GM21825 (cell line): Measurements from ENCODE around the gene GPR162.

Experiments
- ATAC-seq: cut with Tn5 transposase; IDR thresholded peaks from one replicate; pipeline ENCODE4 v1.9.1; 2021; ENCODE audit warnings: mild to moderate bottlenecking, moderate library complexity; ENCODE audit not compliant: unreplicated experiment

GPR162 gene, protein sequence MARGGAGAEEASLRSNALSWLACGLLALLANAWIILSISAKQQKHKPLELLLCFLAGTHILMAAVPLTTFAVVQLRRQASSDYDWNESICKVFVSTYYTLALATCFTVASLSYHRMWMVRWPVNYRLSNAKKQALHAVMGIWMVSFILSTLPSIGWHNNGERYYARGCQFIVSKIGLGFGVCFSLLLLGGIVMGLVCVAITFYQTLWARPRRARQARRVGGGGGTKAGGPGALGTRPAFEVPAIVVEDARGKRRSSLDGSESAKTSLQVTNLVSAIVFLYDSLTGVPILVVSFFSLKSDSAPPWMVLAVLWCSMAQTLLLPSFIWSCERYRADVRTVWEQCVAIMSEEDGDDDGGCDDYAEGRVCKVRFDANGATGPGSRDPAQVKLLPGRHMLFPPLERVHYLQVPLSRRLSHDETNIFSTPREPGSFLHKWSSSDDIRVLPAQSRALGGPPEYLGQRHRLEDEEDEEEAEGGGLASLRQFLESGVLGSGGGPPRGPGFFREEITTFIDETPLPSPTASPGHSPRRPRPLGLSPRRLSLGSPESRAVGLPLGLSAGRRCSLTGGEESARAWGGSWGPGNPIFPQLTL

DNA sequence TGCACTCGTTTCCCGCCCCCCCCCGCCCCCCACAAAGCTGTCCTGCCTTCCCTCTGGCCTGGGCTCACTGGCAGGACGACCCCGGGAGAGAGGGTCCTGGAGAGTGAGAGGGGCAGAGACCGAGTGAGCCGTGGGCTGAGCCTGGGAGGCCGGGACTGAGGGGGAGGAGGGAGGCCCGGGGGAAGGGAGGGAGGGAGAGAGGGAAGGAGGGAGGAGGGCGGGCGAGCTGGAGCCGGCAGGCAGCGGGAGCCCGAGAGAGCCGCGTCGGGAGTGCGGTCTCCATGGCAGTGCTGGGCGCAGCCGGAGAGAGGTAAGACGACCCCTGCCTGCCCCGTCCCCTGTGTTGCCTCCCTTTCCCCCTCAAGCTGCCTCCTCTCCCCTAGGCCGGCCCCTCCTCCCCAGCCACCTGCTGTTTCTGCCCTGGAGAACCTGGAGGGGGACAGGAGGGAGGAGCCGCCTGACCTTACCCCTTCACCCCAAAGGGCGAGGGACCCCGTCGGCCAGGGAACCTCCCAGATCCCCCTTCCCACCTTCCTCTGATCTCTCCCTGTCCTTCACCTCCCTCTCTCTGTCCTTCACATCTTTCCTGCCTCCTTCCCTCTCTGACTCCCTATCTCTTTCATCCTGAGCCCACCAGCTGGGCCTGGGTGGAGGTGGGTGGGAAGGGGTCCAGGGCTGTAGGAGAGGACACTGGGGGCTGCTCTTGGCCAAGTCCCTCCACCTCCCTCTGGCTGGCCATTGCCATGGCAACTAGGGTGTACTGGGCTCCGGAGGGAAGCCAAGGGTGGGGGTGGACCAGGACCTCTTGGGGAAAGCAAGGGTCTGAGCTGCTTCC is at the start of gene GPR162:
Gene GPR162, plus strand, starts transcription at position 231 of the 835 bp plus-strand sequence. CDS start 2,078 bp downstream, outside the sequence.
- no peak for ATAC-seq

DNA sequence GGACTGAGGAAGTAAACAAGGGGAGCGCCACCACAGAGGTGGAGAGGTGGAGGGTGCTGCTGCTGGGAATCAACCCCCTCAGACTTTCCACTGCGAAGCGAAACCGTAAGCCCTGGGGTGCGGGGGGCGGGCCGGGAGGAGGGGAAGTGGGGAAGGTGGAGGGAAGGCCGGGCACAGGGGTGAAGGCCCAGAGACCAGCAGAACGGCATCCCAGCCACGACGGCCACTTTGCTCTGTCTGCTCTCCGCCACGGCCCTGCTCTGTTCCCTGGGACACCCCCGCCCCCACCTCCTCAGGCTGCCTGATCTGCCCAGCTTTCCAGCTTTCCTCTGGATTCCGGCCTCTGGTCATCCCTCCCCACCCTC is 49.3 kb upstream of the GPR162 start, which contains the start of gene LAG3:
Gene LAG3, plus strand, starts transcription at position 190 of the 365 bp plus-strand sequence. CDS start 333 bp downstream, outside the sequence.
- no peak for ATAC-seq

DNA sequence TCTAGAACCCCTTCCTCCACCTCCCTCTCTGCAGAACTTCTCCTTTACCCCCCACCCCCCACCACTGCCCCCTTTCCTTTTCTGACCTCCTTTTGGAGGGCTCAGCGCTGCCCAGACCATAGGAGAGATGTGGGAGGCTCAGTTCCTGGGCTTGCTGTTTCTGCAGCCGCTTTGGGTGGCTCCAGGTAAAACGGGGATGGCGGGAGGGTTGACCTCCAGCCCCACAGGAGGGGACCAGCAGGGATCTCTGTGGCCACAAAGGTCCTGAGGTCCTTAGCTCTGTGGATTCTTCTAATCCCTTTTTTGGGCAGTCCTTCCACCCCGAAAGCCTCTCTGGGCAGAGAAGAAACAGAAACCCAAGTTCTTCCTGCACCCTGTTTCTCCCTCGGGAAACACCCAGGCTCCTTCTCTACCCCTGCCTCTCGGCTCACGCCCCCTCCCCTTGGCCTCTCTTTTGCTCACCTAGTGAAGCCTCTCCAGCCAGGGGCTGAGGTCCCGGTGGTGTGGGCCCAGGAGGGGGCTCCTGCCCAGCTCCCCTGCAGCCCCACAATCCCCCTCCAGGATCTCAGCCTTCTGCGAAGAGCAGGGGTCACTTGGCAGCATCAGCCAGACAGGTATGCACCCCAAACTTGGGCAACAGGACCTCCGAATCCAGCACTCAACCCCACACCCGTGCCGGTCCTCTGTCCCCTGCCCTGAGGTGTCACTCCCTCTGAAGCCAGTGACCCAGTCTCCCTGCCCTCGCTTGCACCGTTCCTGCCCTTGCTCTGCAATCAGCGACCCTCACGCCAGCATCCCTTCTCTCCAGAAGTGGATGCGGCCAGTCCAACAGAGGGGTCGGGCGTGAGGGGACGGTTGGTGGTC is 48.7 kb upstream of the GPR162 start:
- ATAC-seq, result no peak

DNA sequence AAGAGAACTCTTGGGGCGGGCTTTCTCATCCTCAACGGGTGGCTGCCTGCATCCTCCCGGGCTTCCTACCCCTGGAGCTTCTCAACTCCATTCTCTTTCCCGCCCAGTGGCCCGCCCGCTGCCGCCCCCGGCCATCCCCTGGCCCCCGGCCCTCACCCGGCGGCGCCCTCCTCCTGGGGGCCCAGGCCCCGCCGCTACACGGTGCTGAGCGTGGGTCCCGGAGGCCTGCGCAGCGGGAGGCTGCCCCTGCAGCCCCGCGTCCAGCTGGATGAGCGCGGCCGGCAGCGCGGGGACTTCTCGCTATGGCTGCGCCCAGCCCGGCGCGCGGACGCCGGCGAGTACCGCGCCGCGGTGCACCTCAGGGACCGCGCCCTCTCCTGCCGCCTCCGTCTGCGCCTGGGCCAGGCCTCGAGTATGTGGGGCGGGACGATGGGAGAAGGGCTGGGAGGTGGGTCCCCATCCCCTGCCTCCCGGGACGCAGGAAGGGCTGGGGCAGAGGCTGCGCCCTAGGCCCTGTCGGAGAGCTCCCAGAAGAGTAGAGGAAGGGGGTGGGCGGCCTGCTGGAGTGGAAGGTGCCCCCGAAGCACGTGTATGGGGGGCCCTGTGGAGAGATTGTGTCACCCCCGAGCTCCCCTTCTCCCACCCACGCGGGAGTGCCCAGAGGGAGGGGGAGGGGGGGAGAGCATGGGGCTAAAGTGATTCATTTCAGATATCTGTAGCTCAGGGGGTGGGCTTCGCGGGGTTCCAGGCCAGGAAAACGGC is 47.9 kb upstream of the GPR162 start:
- no peak for ATAC-seq

DNA sequence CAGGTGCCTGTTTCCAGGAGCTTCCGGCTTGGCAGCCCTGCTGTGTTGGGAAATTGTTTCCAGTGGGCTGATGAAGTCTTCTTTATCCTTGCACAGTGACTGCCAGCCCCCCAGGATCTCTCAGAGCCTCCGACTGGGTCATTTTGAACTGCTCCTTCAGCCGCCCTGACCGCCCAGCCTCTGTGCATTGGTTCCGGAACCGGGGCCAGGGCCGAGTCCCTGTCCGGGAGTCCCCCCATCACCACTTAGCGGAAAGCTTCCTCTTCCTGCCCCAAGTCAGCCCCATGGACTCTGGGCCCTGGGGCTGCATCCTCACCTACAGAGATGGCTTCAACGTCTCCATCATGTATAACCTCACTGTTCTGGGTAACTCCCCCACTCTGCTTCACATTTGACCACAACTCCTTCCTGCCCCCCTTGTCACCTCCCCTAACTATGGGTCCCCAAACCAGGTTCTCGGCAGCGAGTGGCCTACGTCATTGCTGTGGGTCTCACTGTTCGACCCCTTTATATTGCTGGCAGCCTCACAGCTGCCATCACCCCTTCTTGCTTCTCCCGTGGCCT is 47.0 kb upstream of the GPR162 start:
- no peak for ATAC-seq

DNA sequence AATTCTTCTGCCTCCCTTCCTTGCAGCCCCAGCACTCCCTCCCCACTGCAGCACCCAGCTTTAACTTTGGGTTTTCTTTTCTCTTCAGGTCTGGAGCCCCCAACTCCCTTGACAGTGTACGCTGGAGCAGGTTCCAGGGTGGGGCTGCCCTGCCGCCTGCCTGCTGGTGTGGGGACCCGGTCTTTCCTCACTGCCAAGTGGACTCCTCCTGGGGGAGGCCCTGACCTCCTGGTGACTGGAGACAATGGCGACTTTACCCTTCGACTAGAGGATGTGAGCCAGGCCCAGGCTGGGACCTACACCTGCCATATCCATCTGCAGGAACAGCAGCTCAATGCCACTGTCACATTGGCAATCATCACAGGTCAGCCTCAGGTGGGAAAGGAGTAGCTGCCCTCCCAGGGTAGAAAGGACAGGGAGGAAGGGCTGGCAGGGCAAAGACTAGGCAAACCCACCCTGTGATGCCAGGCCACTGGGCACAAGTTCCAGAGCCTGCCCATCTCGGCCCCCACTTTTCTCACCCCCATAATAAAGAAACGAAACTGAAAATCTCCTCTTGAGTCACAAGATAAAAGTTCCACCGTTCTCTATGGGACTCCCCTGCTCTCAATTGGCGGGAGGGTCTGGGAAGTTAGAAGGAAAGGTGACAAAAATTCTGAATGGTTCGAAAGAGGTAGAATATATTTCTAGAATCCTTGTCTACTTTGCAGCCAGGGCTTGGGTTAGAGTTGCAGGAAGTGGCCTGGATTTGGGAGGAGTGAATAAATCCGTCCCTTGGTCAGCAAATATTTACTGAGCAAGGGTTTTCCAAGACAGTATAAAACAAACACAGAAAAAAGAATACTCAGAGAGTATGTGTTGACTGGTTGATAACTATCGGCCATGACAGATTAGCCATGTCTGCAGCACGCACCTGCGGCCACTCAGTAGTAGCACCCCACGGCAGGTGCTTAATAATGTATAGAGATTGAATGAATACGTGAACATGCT is 46.1 kb upstream of the GPR162 start:
- no peak for ATAC-seq

DNA sequence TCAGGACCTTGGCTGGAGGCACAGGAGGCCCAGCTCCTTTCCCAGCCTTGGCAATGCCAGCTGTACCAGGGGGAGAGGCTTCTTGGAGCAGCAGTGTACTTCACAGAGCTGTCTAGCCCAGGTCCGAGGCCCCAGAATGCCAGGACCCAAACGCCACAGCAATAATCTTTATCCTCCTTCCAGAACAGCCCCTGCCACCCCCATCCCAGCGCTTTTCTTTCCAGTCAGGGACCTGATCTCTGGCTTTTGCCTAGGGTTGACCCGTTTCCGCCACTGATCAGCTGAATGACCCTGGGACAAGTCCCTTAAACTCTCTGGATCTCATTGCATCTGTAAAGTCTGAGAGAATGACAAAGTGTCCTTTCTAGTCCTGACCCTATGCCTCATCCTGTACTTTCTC is 44.2 kb upstream of the GPR162 start:
- ATAC-seq, result no peak

DNA sequence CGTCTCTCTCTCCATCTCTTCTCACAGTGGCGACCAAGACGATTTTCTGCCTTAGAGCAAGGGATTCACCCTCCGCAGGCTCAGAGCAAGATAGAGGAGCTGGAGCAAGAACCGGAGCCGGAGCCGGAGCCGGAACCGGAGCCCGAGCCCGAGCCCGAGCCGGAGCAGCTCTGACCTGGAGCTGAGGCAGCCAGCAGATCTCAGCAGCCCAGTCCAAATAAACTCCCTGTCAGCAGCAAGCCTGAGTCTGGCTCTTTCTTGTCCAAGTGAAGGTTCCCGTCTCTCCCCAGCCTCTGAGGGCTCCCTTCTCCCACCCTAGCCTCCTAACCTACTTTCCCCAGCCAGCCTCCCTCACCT is 43.4 kb upstream of the GPR162 start:
- ATAC-seq, result no peak

DNA sequence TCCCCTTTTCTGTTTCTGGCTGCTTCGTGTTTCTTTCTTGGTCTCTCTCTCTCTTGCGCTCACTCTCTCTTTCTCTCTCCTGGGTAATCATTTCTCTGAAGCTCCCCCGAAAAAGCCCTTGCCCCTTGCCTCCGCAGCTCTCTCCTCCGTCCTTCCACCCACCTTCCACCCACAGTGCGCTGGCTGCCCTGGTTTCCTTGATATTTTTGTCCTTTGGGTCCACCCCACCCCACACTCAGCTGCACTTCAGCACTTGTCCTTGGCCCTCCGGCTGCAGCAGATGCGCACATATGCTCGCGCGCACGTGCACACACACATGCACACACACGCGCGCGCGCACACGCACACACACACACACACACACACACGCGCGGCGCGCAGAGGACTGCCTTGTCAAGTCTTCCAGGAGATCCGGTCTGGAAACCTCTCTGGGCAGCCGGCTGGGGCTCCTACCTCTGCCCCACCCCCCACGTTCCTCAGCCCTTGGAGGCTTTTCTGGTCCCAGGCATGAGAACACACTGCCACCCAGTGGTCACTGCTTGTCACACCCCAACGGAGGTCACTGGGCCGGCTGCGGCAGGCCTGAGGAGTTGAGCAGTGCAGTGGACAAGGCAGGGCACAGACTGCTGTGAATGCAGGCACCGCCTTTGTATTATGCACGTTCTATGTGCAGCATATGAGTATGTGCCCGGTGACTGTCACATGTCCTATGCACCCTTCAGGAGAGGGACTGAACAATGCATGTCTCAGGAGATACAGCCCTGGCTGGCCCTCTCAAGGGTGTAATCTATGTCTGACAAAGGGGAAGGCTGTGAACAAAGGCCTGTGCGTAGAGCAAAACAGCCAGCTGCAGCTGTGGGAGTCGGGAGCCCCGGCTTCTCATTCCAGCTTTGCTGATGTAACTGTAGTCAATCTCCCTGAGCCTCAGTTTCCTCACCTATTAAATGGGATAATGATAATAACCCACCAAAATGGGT is 42.8 kb upstream of the GPR162 start:
- peak; percentile 75 for ATAC-seq

DNA sequence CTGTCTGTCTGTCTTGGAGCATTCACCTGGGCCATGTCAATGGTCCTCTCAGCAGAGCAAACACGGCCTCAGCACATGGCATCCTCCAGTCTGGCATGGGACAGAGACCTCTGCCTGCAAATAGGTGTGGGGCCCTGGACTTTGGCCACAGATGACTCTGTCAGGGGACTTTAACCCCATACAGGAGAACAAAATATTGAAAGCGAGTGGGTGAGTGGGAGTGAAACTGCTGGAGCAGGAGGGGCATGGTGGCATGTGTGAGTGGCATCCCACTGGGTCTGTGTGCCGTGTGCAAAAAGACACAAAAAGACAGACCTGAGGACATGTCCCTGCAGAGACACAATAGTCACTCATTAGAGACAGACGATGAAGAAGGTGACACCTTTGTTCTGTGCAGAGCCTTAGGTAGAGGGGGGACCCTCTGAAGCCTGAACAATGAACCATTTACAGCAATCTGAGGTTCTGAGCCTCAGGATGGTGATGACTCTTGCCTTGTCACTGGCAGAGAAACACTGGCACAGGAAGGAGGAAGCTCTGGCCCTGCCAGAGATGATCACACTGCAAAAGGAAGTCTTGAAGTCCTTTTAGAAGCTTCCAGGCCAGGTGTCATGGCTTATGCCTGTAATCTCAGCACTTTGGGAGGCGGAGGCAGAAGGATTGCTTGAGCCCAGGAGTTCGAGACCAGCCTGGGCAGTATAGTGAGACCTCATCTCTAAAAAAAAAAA is 41.8 kb upstream of the GPR162 start:
- no peak for ATAC-seq

DNA sequence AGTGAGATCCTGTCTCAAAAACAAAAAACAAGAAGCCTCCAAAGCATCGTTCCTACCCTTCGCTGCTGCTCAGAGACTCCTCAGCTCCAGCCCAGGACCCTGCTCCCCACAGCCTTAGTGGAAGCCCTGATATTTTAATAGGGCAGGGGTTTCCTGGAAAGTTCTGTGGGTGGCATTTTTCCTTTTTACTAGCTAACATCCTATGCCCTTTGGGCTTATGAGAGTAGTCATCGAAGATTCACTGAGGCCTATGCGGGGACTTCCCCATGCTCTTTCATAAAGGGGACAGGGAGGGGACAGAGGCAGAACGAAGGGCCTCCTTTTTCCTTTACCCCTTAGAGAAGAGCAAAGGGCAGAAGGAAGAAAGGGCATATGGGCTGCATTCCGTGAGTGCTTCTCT is 41.0 kb upstream of the GPR162 start:
- no peak for ATAC-seq

DNA sequence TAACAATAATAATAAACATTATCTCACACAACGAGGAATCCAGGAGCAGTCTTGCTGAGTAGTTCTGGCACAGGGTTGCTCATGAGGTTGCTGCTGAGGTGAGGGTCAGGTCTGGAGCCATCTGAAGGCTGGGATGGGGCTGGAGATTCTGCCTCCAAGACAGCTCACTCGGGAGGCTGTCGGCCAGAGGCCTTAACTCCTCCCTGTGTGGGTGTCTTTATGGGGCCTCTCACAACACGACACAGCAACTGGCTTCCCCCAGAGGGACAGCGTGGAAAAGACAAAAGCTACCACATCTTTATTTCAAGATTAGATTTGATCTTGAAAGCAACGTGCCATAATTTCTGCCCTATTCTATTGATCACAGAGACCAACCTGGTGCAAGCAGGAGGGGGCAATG is 39.5 kb upstream of the GPR162 start:
- ATAC-seq, result no peak

DNA sequence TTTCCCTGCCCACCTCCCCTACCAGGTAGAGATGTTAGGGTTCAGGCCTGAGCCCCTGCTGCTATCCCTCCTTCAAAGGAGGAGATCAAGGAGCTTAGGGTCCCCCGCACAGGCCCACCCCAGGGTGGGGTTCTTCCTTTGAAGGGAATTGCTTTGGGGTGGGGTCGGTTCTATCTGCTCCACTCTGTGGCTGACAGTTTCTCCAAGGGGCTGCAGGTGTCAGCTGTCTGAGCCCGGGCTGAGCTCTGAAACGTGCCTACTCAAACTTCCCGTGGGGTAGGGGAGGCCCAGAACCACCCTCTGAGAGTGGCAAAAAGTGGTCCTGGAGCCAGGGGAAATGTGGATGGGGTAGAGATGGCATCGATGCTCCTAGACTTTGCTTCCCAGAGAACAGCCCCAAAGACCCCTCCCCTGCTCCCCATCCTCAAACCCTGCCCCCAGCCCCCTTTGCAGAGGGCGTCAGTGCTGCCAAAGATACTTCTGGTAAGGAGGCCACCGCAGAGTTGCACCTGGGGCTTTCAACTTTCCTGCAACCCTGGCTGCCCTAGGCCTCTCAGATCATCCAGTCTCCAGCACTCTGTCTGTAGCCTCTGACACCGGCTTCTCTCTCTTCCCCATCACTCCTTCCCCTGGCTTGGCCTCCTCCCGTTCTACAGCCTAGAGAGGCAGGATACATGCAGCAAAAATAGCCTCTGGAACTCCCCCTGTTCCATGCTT is 38.6 kb upstream of the GPR162 start:
- no peak for ATAC-seq

DNA sequence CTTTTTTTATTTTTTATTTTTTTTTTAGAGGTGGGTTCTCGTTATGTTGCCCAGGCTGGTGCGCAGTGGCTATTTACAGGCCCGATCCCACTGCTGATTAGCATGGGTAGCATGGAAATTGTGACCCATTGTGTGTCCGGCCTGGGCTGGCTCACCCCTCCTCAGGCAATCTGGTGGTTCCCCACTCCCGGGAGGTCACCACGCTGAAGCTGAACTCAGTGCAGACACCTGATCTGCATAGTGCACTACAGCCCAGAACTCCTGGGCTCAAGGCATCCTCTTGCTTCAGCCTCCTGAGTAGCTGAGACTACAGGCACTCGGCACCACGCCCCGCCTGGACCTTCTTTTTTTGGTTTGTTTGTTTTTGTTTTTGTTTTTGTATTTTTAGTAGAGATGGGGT is 37.8 kb upstream of the GPR162 start:
- no peak for ATAC-seq

DNA sequence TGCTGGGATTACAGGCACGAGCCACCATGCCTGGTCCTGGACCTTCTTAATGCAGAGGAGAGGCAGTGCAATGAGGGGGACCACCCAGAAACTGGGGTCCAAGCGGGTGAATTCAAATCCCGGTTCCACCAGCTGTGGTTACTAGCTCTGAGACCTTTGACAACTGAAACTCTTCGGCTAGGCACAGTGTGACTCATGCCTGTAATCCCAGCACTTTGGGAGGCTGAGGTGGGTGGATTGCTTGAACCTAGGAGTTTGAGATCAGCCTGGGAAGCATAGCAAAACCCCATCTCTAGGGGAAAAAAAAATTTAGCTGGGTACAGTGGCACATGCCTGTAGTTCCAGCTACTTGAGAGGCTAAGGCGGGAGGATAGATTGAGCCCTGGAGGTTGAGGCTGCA is 37.3 kb upstream of the GPR162 start:
- ATAC-seq, result no peak

DNA sequence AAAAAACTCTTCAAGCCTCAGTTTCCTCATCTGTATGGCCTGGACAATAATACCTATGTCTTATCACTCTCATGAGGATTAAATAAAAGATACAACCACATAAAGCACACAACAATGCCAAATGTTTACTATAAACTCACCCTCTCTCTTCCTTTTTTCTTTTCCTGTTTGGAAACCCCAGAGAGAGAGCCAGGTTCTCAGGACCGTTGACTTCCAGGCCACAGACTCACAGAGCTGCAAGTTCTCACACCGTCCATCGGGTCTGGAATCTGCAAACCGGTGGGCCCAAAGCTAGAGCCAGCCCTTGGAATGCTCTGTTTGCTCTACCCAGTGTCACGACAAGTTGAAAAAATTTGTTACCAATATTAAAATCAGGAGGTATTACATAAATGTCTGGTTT is 36.9 kb upstream of the GPR162 start:
- no peak for ATAC-seq
